Measurements from ENCODE around the gene CRCP. TPM values are rescaled to one million over a fixed set of nuclear protein-coding genes. Genes with fewer than 3 reads are reported as not detected.
A peak's percentile ranks its signal among the peaks of the same experiment; 100 is the strongest.

The CRCP gene
- total and polyA plus RNA-seq, 7 experiments from 2014 or later: 27.3 to 37.9 (median 32.1) TPM

GRCh38 chr7:66076462-66077329 lies 38.0 kb upstream of the CRCP start:
- Mint-ChIP-seq H3K27ac (peak overlapping the region in 8 of 9 donors; percentile 42 to 89 (median 78)), H3K4me1 (peaks cover 5 to 20% (median 19%) of the 10 kb centered on the region in 7 donors), H3K27me3 (peaks cover 0 to 2% (median 0%) of the 10 kb centered on the region in 5 donors), H3K4me3 (peak overlapping the region; percentile 80 to 96 (median 86)), H3K36me3 (peaks cover 0 to 2% (median 0%) of the 10 kb centered on the region in 5 donors), H3K9me3 (peaks cover 0 to 1% (median 0%) of the 10 kb centered on the region in 11 donors)
- H3K4me1 ChIP-seq (ENCODE audit: control insufficient read depth in 2 of 2, insufficient read depth in 2 of 2, low read length in 2 of 2): peaks cover 6 to 7% of the 10 kb centered on the region in 2 donors
- no peaks in the 10 kb centered on the region for H3K36me3 ChIP-seq (ENCODE audit: control insufficient read depth in 2 of 3, insufficient read depth in 3 of 3, low read length in 3 of 3)
- H3K9me3 ChIP-seq (ENCODE audit: control insufficient read depth in 2 of 3, low read length in 3 of 3): no peaks in the 10 kb centered on the region
- CTCF ChIA-PET: interaction anchor here (0.6 kb wide), 1 partner anchor 220 kb away, joined by 3 read pairs; no protein-coding TSS in a partner anchor
- peak overlapping the region; percentile 69 for H3K27ac ChIP-seq (ENCODE audit: low read depth, low read length)
- DNase-seq: no peak
- no peak for ATAC-seq
- POLR2A ChIA-PET: interaction anchor here (0.9 to 1.5 kb wide), 2 partner anchors 11 to 417 kb away, joined by 3 read pairs; no protein-coding TSS in a partner anchor
- peak overlapping the region; percentile 83 for H3K4me3 ChIP-seq (ENCODE audit: low read length)
- H3K27me3 ChIP-seq (ENCODE audit: control insufficient read depth in 2 of 2, insufficient read depth in 2 of 2, low read length in 2 of 2): no peaks in the 10 kb centered on the region
- intact Hi-C loops (cut with micrococcal nuclease): loop anchor here (5.0 to 10.0 kb wide), 3 partner anchors 304 to 324 kb away; no protein-coding TSS in a partner anchor

- Histone ChIP-seq H3K36me3 (ENCODE audit: control insufficient read depth in 2 of 3, insufficient read depth in 3 of 3, low read length in 3 of 3) (peaks cover 0 to 4% (median 0%) of the 10 kb centered on the region in 3 experiments), H3K9me3 (ENCODE audit: control insufficient read depth in 2 of 3, low read length in 3 of 3) (no peaks in the 10 kb centered on the region), H3K4me1 (ENCODE audit: control insufficient read depth in 2 of 2, insufficient read depth in 2 of 2, low read length in 2 of 2) (peaks cover 6 to 7% of the 10 kb centered on the region in 2 donors), H3K27me3 (ENCODE audit: control insufficient read depth in 2 of 2, insufficient read depth in 2 of 2, low read length in 2 of 2) (no peaks in the 10 kb centered on the region), H3K27ac (ENCODE audit: low read depth, low read length) (no peak overlapping the region), H3K4me3 (ENCODE audit: low read length) (no peak overlapping the region)
- Mint-ChIP-seq H3K4me3 (peak overlapping the region in 7 of 10 donors; percentile 7 to 71 (median 27)), H3K4me1 (peaks cover 5 to 20% (median 16%) of the 10 kb centered on the region in 7 donors), H3K27me3 (peaks cover 0 to 2% (median 0%) of the 10 kb centered on the region in 5 donors), H3K27ac (peak overlapping the region in 2 of 9 donors; percentile 2 to 92), H3K36me3 (peaks cover 0 to 8% (median 0%) of the 10 kb centered on the region in 5 donors), H3K9me3 (peaks cover 0 to 1% (median 0%) of the 10 kb centered on the region in 11 donors)
- POLR2A ChIA-PET: interaction anchor here (0.9 kb wide), 1 partner anchor 35 kb away, joined by 3 read pairs; no protein-coding TSS in a partner anchor
- intact Hi-C loops (cut with micrococcal nuclease): loop anchor here (5.0 to 10.0 kb wide), 3 partner anchors 306 to 326 kb away; no protein-coding TSS in a partner anchor
- no peak for ATAC-seq
- CTCF ChIA-PET: no interaction called here
- DNase-seq: no peak
Observed at GRCh38 chr7:66078067-66078466, 36.6 kb upstream of the CRCP start.

- H3K9me3 Mint-ChIP-seq: no peaks in the 10 kb centered on the region
- H3K4me3 ChIP-seq (ENCODE audit: low read length): no peak overlapping the region
- H3K9me3 ChIP-seq (ENCODE audit: control insufficient read depth in 2 of 3, low read length in 3 of 3): no peaks in the 10 kb centered on the region
- H3K27me3 Mint-ChIP-seq: no peaks in the 10 kb centered on the region
- H3K27ac ChIP-seq (ENCODE audit: low read depth, low read length): no peak overlapping the region
- intact Hi-C loops (cut with micrococcal nuclease): no loop called here
- H3K36me3 ChIP-seq (ENCODE audit: control insufficient read depth in 2 of 3, insufficient read depth in 3 of 3, low read length in 3 of 3): peaks cover 0 to 7% (median 0%) of the 10 kb centered on the region in 3 experiments
- H3K27me3 ChIP-seq (ENCODE audit: control insufficient read depth in 2 of 2, insufficient read depth in 2 of 2, low read length in 2 of 2): no peaks in the 10 kb centered on the region
- no peak for DNase-seq
- ChIA-PET POLR2A (no interaction called here), CTCF (no interaction called here)
- H3K4me1 ChIP-seq (ENCODE audit: control insufficient read depth in 2 of 2, insufficient read depth in 2 of 2, low read length in 2 of 2): no peaks in the 10 kb centered on the region
- peaks cover 0 to 17% (median 0%) of the 10 kb centered on the region in 5 donors for H3K36me3 Mint-ChIP-seq
- H3K27ac Mint-ChIP-seq: no peak overlapping the region
- no peak for ATAC-seq
- H3K4me3 Mint-ChIP-seq: no peak overlapping the region
- H3K4me1 Mint-ChIP-seq: peaks cover 0 to 5% (median 3%) of the 10 kb centered on the region in 7 donors
Observed at GRCh38 chr7:66082083-66082482, 32.6 kb upstream of the CRCP start.

- Mint-ChIP-seq H3K27me3 (no peaks in the 10 kb centered on the region), H3K27ac (no peak overlapping the region), H3K9me3 (no peaks in the 10 kb centered on the region), H3K36me3 (peaks cover 0 to 17% (median 0%) of the 10 kb centered on the region in 5 donors), H3K4me1 (peaks cover 0 to 2% (median 0%) of the 10 kb centered on the region in 7 donors), H3K4me3 (no peak overlapping the region)
- no peak for DNase-seq
- no peaks in the 10 kb centered on the region for H3K27me3 ChIP-seq (ENCODE audit: control insufficient read depth in 2 of 2, insufficient read depth in 2 of 2, low read length in 2 of 2)
- ChIA-PET CTCF (interaction anchor here (0.6 kb wide), 1 partner anchor 315 kb away, joined by 3 read pairs; no protein-coding TSS in a partner anchor), POLR2A (no interaction called here)
- no peak overlapping the region for H3K27ac ChIP-seq (ENCODE audit: low read depth, low read length)
- intact Hi-C loops (cut with micrococcal nuclease): no loop called here
- H3K36me3 ChIP-seq (ENCODE audit: control insufficient read depth in 2 of 3, insufficient read depth in 3 of 3, low read length in 3 of 3): peaks cover 0 to 7% (median 0%) of the 10 kb centered on the region in 3 experiments
- ATAC-seq: no peak
- no peaks in the 10 kb centered on the region for H3K9me3 ChIP-seq (ENCODE audit: control insufficient read depth in 2 of 3, low read length in 3 of 3)
- no peaks in the 10 kb centered on the region for H3K4me1 ChIP-seq (ENCODE audit: control insufficient read depth in 2 of 2, insufficient read depth in 2 of 2, low read length in 2 of 2)
- H3K4me3 ChIP-seq (ENCODE audit: low read length): no peak overlapping the region
Observed at GRCh38 chr7:66082886-66083415, 31.7 kb upstream of the CRCP start.

- Mint-ChIP-seq H3K4me3 (no peak overlapping the region), H3K27ac (no peak overlapping the region), H3K36me3 (peaks cover 0 to 17% (median 0%) of the 10 kb centered on the region in 5 donors), H3K4me1 (peaks cover 0 to 2% (median 0%) of the 10 kb centered on the region in 7 donors), H3K9me3 (no peaks in the 10 kb centered on the region), H3K27me3 (no peaks in the 10 kb centered on the region)
- peaks cover 0 to 7% (median 0%) of the 10 kb centered on the region in 3 experiments for H3K36me3 ChIP-seq (ENCODE audit: control insufficient read depth in 2 of 3, insufficient read depth in 3 of 3, low read length in 3 of 3)
- no peaks in the 10 kb centered on the region for H3K27me3 ChIP-seq (ENCODE audit: control insufficient read depth in 2 of 2, insufficient read depth in 2 of 2, low read length in 2 of 2)
- intact Hi-C loops (cut with micrococcal nuclease): no loop called here
- POLR2A ChIA-PET: no interaction called here
- no peaks in the 10 kb centered on the region for H3K9me3 ChIP-seq (ENCODE audit: control insufficient read depth in 2 of 3, low read length in 3 of 3)
- H3K4me1 ChIP-seq (ENCODE audit: control insufficient read depth in 2 of 2, insufficient read depth in 2 of 2, low read length in 2 of 2): no peaks in the 10 kb centered on the region
- CTCF ChIA-PET: interaction anchor here (0.6 kb wide), 1 partner anchor 314 kb away, joined by 3 read pairs; no protein-coding TSS in a partner anchor
- no peak overlapping the region for H3K4me3 ChIP-seq (ENCODE audit: low read length)
- DNase-seq (no peak), ATAC-seq (no peak)
- H3K27ac ChIP-seq (ENCODE audit: low read depth, low read length): no peak overlapping the region
Observed at GRCh38 chr7:66083677-66084076, 31.0 kb upstream of the CRCP start.

- intact Hi-C loops (cut with micrococcal nuclease): no loop called here
- Histone ChIP-seq H3K27ac (ENCODE audit: low read depth, low read length) (no peak overlapping the region), H3K9me3 (ENCODE audit: control insufficient read depth in 2 of 3, low read length in 3 of 3) (no peaks in the 10 kb centered on the region), H3K4me1 (ENCODE audit: control insufficient read depth in 2 of 2, insufficient read depth in 2 of 2, low read length in 2 of 2) (no peaks in the 10 kb centered on the region), H3K36me3 (ENCODE audit: control insufficient read depth in 2 of 3, insufficient read depth in 3 of 3, low read length in 3 of 3) (no peaks in the 10 kb centered on the region), H3K4me3 (ENCODE audit: low read length) (no peak overlapping the region), H3K27me3 (ENCODE audit: control insufficient read depth in 2 of 2, insufficient read depth in 2 of 2, low read length in 2 of 2) (no peaks in the 10 kb centered on the region)
- Mint-ChIP-seq H3K27ac (no peak overlapping the region), H3K27me3 (no peaks in the 10 kb centered on the region), H3K4me1 (peaks cover 0 to 2% (median 0%) of the 10 kb centered on the region in 7 donors), H3K9me3 (no peaks in the 10 kb centered on the region), H3K36me3 (peaks cover 0 to 4% (median 0%) of the 10 kb centered on the region in 5 donors), H3K4me3 (no peak overlapping the region)
- ATAC-seq (no peak), DNase-seq (no peak)
- ChIA-PET POLR2A (no interaction called here), CTCF (no interaction called here)
Observed at GRCh38 chr7:66088861-66089838, 25.5 kb upstream of the CRCP start.

Measured in naive thymus-derived CD4-positive, alpha-beta T cell (primary cell).